Gastrocnemius medialis (tissue), 4 donors: ENCODE data around the gene RXFP4.

Experiments used
- POLR2A ChIP-seq, 2 donors: fragments of 450-650 bp; IDR thresholded peaks; one replicate each; pipeline ENCODE4 v1.6.1; 2017; ENCODE audit warnings: antibody characterized with exemption in 2 of 2, mild to moderate bottlenecking in 2 of 2, moderate library complexity in 2 of 2
- TF ChIP-seq, protein P1 (sequence below), 5 experiments: fragments of 450-650 bp in 3 of 5; fragments of 200-600 bp in 2 of 5; sonication (generic) in 2 of 5; IDR thresholded peaks in 4 of 5; conservative IDR thresholded peaks in 1 of 5; 1 replicate in 4 of 5; 2 replicates in 1 of 5; pipeline ENCODE4 v1.5.1; 2016 to 2019; ENCODE audit warnings: antibody characterized with exemption in 5 of 5, mild to moderate bottlenecking in 3 of 5, moderate library complexity in 3 of 5

DNA sequence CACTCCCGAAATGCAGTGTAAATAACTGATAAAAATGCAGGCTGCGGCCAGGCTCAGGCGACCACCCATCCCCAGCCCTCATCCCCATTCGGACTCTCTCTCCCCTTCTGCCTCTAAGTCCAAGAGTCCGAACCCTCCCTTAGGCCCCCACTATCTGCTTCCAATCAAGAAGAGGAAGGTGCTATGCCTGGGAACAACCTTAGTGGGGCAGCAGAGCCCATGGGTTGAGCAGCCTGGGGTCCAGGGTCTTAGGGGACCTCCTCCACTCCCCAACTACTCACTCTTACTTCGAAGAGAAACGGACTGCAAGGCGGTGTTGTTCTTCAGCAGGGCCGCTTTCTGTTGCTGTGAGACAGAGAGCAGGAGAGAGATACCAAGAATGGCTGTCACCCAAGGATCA is 24.7 kb downstream of the RXFP4 start:
- no peak for TF ChIP-seq POLR2A (IDR thresholded peaks at IDR 0.05)
- TF ChIP-seq, protein P1, sequence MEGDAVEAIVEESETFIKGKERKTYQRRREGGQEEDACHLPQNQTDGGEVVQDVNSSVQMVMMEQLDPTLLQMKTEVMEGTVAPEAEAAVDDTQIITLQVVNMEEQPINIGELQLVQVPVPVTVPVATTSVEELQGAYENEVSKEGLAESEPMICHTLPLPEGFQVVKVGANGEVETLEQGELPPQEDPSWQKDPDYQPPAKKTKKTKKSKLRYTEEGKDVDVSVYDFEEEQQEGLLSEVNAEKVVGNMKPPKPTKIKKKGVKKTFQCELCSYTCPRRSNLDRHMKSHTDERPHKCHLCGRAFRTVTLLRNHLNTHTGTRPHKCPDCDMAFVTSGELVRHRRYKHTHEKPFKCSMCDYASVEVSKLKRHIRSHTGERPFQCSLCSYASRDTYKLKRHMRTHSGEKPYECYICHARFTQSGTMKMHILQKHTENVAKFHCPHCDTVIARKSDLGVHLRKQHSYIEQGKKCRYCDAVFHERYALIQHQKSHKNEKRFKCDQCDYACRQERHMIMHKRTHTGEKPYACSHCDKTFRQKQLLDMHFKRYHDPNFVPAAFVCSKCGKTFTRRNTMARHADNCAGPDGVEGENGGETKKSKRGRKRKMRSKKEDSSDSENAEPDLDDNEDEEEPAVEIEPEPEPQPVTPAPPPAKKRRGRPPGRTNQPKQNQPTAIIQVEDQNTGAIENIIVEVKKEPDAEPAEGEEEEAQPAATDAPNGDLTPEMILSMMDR (IDR thresholded peaks at IDR 0.05 in 4 of 5, conservative IDR thresholded peaks at IDR 0.05 in 1 of 5), result peak in 2 of 5 experiments; percentile 8 to 48
